Skin of body (tissue), 2 donors: ENCODE measurements around the gene FAM111B. TPM values are rescaled to one million over a fixed set of nuclear protein-coding genes. Genes with fewer than 3 reads are reported as not detected.

ENCODE experiments used
- DNase-seq: peaks from one replicate; lab custom pipeline; 2025; lab: John Stamatoyannopoulos, UW
- total RNA-seq: library from RNA; depleted of rRNA; stranded (reverse); fragments of >200 nt; gene quantifications from one replicate; pipeline ENCODE4 v1.2.3, GENCODE V29; 2014

Gene FAM111B
- total RNA-seq, 1 donor from 2014 or later: 10.3 TPM

GRCh38 chr11:59152312-59152951, 45.4 kb downstream of the FAM111B start:
- no peak for DNase-seq

GRCh38 chr11:59154610-59155009, 47.6 kb downstream of the FAM111B start:
- no peak for DNase-seq

- DNase-seq: no peak
Observed at GRCh38 chr11:59157433-59157832, 50.4 kb downstream of the FAM111B start.

- DNase-seq: peak; percentile 77
Observed at GRCh38 chr11:59158206-59159068, 51.4 kb downstream of the FAM111B start.

- no peak for DNase-seq
Observed at GRCh38 chr11:59164028-59164427, 57.0 kb downstream of the FAM111B start.

- DNase-seq: peak; percentile 89
Observed at GRCh38 chr11:59171508-59172322, 64.7 kb downstream of the FAM111B start, which contains the start of gene DTX4. Gene DTX4 (plus strand): TSS chr11:59172132. CDS start chr11:59172596, 464 bp downstream.

GRCh38 chr11:59172345-59173079, 65.5 kb downstream of the FAM111B start:
- DNase-seq: no peak

GRCh38 chr11:59173080-59173963, 66.3 kb downstream of the FAM111B start:
- DNase-seq: no peak

- no peak for DNase-seq
Observed at GRCh38 chr11:59173964-59174663, 67.1 kb downstream of the FAM111B start.

GRCh38 chr11:59174664-59175033, 67.6 kb downstream of the FAM111B start:
- DNase-seq: no peak

- no peak for DNase-seq
Observed at GRCh38 chr11:59175091-59175501, 68.1 kb downstream of the FAM111B start.

GRCh38 chr11:59176330-59176729, 69.3 kb downstream of the FAM111B start:
- DNase-seq: no peak

Other genes with a start within 250 kb of the FAM111B start
- 0.79 TPM for gene GLYATL1, start 167.7 kb upstream of the FAM111B start, total RNA-seq
- gene GLYATL1B, start 20.9 kb upstream of the FAM111B start, total RNA-seq: not detected
- 46.8 TPM for gene FAM111A, start 35.6 kb downstream of the FAM111B start, total RNA-seq
- 14.3 TPM for gene DTX4, start 64.9 kb downstream of the FAM111B start, total RNA-seq
- 19.8 TPM for gene MPEG1, start 105.7 kb downstream of the FAM111B start, total RNA-seq